HCT116 (cell line): ENCODE measurements around the gene PRKAA1. TPM values are rescaled to one million over a fixed set of nuclear protein-coding genes. Genes with fewer than 3 reads are reported as not detected.
"Not testable (repeated sequence)": the region's sequence is repeated elsewhere in the genome, so short reads cannot be mapped to it uniquely, and the experiment has no call there.

Source experiments
- ATAC-seq: fragments of 200-7000 bp; cut with Tn5 transposase; 2 replicates; pipeline ENCODE4 v1.9.1; 2020; ENCODE audit warnings: mild to moderate bottlenecking, moderate library complexity
- BruUV-seq: library from RNA; stranded (reverse); fragments of 400-500 nt; replicated peaks from 2 replicates; lab custom pipeline; 2021; lab: Mats Ljungman, UMichigan
- CTCF ChIA-PET: fragments of 300-600 bp; sonication (Branson Sonifier 250); formaldehyde crosslinking; loops from one replicate; lab custom pipeline; 2021; ENCODE audit warnings: antibody characterized with exemption; lab: Charles Lee
- POLR2A ChIA-PET: fragments of 300-600, 350-600 bp; sonication (Branson Sonifier 250); formaldehyde crosslinking; loops from one replicate; lab custom pipeline; 2021; ENCODE audit warnings: antibody characterized with exemption; lab: Charles Lee
- RAD21 ChIA-PET, 2 experiments: fragments of 300-600 bp; sonication (Branson Sonifier 250); formaldehyde crosslinking; loops; one replicate each; lab custom pipeline; 2023; ENCODE audit warnings: low total read pairs in 2 of 2; ENCODE audit not compliant: uncharacterized antibody in 2 of 2, unreplicated experiment in 2 of 2, low non-redundant PET in 1 of 2; lab: Charles Lee
- DNase-seq: peaks from one replicate; pipeline ENCODE4 v3.0.0-alpha.2; 2010; ENCODE audit warnings: low read depth, low spot score
- H2AFZ ChIP-seq: fragments of 200-600 bp; shearing (Covaris generic), sonication (generic); 2 replicates; pipeline ENCODE4 v1.6.1; 2017; ENCODE audit warnings: low read depth, mixed run types, mixed read lengths, antibody characterized with exemption, low read length; ENCODE audit not compliant: poor library complexity, severe bottlenecking
- H3K27ac ChIP-seq: 2 replicates; pipeline ENCODE4 v1.5.1; 2012; ENCODE audit warnings: low read depth, low read length
- H3K27me3 ChIP-seq: fragments of 200-600 bp; sonication (generic); 2 replicates; pipeline ENCODE4 v1.6.1; 2016; ENCODE audit warnings: mixed run types, low read length, mixed read lengths; ENCODE audit not compliant: insufficient read depth
- H3K36me3 ChIP-seq, 2 experiments: fragments of 200-500 bp in 1 of 2; fragments of 200-600 bp in 1 of 2; sonication (Bioruptor generic) in 1 of 2; sonication (generic) in 1 of 2; 2 replicates each; pipeline versions ENCODE4 v1.5.1 to v1.6.1; 2014 to 2016; ENCODE audit warnings: low read length in 2 of 2, inconsistent platforms in 1 of 2, mixed read lengths in 1 of 2, mixed run types in 1 of 2; ENCODE audit not compliant: insufficient read depth in 2 of 2, control insufficient read depth in 1 of 2
- H3K4me1 ChIP-seq, 2 experiments: fragments of 200-600 bp in 1 of 2; sonication (generic) in 1 of 2; 2 replicates each; pipeline versions ENCODE4 v1.5.1 to v1.6.1; 2012 to 2017; ENCODE audit warnings: low read length in 2 of 2, inconsistent platforms in 1 of 2, mild to moderate bottlenecking in 1 of 2, mixed read lengths in 1 of 2, mixed run types in 1 of 2, moderate library complexity in 1 of 2; ENCODE audit not compliant: insufficient read depth in 2 of 2, control insufficient read depth in 1 of 2
- H3K4me2 ChIP-seq: fragments of 200-600 bp; sonication (generic); 2 replicates; pipeline ENCODE4 v1.6.1; 2017; ENCODE audit warnings: mixed run types, low read length, mixed read lengths
- H3K4me3 ChIP-seq, 2 experiments: fragments of 200-600 bp in 1 of 2; sonication (generic) in 1 of 2; replicated peaks in 1 of 2; 2 replicates each; pipeline ENCODE4 v1.5.1; 2011 to 2016; ENCODE audit warnings: low read length in 2 of 2, control low read depth in 1 of 2, low read depth in 1 of 2, mild to moderate bottlenecking in 1 of 2, mixed read lengths in 1 of 2, mixed run types in 1 of 2
- H3K79me2 ChIP-seq: fragments of 200-600 bp; sonication (generic); 2 replicates; pipeline ENCODE4 v1.6.1; 2017; ENCODE audit warnings: mild to moderate bottlenecking, mixed run types, low read length, moderate library complexity, mixed read lengths; ENCODE audit not compliant: insufficient read depth
- H3K9ac ChIP-seq: fragments of 200-600 bp; sonication (generic); 2 replicates; pipeline ENCODE4 v1.6.1; 2016; ENCODE audit warnings: low read length, mixed read lengths
- H3K9me2 ChIP-seq: fragments of 200-600 bp; sonication (generic), shearing (Covaris generic); 2 replicates; pipeline ENCODE4 v1.6.1; 2017; ENCODE audit warnings: mixed run types, mild to moderate bottlenecking, moderate library complexity; ENCODE audit not compliant: insufficient read depth
- H3K9me3 ChIP-seq, 2 experiments: fragments of 200-500 bp in 1 of 2; fragments of 200-600 bp in 1 of 2; sonication (Bioruptor generic) in 1 of 2; sonication (generic) in 1 of 2; 2 replicates each; pipeline ENCODE4 v1.6.1; 2014 to 2017; ENCODE audit warnings: low read length in 2 of 2, mixed read lengths in 2 of 2, inconsistent platforms in 1 of 2, low read depth in 1 of 2, mild to moderate bottlenecking in 1 of 2, mixed run types in 1 of 2, moderate library complexity in 1 of 2; ENCODE audit not compliant: control insufficient read depth in 1 of 2, insufficient read depth in 1 of 2
- H4K20me1 ChIP-seq: fragments of 200-600 bp; sonication (generic), shearing (Covaris generic); 2 replicates; pipeline ENCODE4 v1.6.1; 2017; ENCODE audit warnings: mixed run types, mild to moderate bottlenecking, moderate library complexity; ENCODE audit not compliant: insufficient read depth
- CBX3 ChIP-seq: IDR thresholded peaks from 2 replicates; pipeline ENCODE4 v1.6.1; 2012; ENCODE audit warnings: low read depth
- CEBPB ChIP-seq: IDR thresholded peaks from 2 replicates; pipeline ENCODE4 v1.6.1; 2012; ENCODE audit warnings: low read depth
- CTCF ChIP-seq, 3 experiments: fragments of 200-600 bp in 1 of 3; sonication (generic) in 1 of 3; IDR thresholded peaks in 2 of 3; conservative IDR thresholded peaks in 1 of 3; 2 replicates each; pipeline ENCODE4 v1.5.1; 2012 to 2017; ENCODE audit warnings: low read depth in 2 of 3, low read length in 2 of 3, antibody characterized with exemption in 1 of 3, borderline replicate concordance in 1 of 3, control low read depth in 1 of 3, mild to moderate bottlenecking in 1 of 3, mixed read lengths in 1 of 3, mixed run types in 1 of 3, moderate library complexity in 1 of 3; ENCODE audit not compliant: insufficient read depth in 1 of 3
- EGR1 ChIP-seq: IDR thresholded peaks from 2 replicates; pipeline ENCODE4 v1.6.1; 2012; ENCODE audit warnings: low read depth
- ELF1 ChIP-seq: IDR thresholded peaks from 2 replicates; pipeline ENCODE4 v1.6.1; 2012; ENCODE audit warnings: low read depth, borderline replicate concordance
- EZH2 ChIP-seq: fragments of 200-600 bp; sonication (generic); IDR thresholded peaks from 2 replicates; pipeline ENCODE4 v1.6.1; 2017; ENCODE audit warnings: antibody characterized with exemption, mixed run types
- FOSL1 ChIP-seq: IDR thresholded peaks from 2 replicates; pipeline ENCODE4 v1.6.1; 2012; ENCODE audit warnings: low read depth
- RAD21 ChIP-seq: IDR thresholded peaks from 2 replicates; pipeline ENCODE4 v1.6.1; 2012; ENCODE audit warnings: low read depth, mild to moderate bottlenecking
- REST ChIP-seq: IDR thresholded peaks from 2 replicates; pipeline ENCODE4 v1.6.1; 2012; ENCODE audit warnings: low read depth
- SIN3A ChIP-seq: IDR thresholded peaks from 2 replicates; pipeline ENCODE4 v1.6.1; 2012; ENCODE audit warnings: low read depth
- TCF7L2 ChIP-seq: IDR thresholded peaks from 2 replicates; pipeline ENCODE4 v1.7.0; 2011; ENCODE audit warnings: borderline replicate concordance, inconsistent platforms; ENCODE audit not compliant: insufficient read depth, insufficient read length; ENCODE audit errors: extremely low read depth
- ZNF274 ChIP-seq: fragments of 200-500 bp; sonication (Bioruptor generic); IDR thresholded peaks from 2 replicates; pipeline ENCODE4 v1.6.1; 2014; ENCODE audit warnings: mild to moderate bottlenecking, low read depth, low read length, inconsistent platforms
- intact Hi-C: fragments of 100-400 bp; cut with micrococcal nuclease; formaldehyde crosslinking; loops from 2 replicates; pipeline ENCODE4 v1.10.0; 2022
- total RNA-seq: library from RNA; stranded (reverse); gene quantifications from one replicate; pipeline ENCODE4 v1.2.1, GENCODE V29; 2021; ENCODE audit not compliant: unreplicated experiment

PRKAA1 gene
- total RNA-seq, 1 experiment from 2014 or later: 53.5 TPM

GRCh38 chr5:40722497-40722911, 75.7 kb downstream of the PRKAA1 start:
- H3K9me3 ChIP-seq, H2AFZ ChIP-seq, intact Hi-C loops, BruUV-seq, H3K9me2 ChIP-seq, DNase-seq, H3K79me2 ChIP-seq, H3K9ac ChIP-seq, ATAC-seq, H3K36me3 ChIP-seq, H3K27ac ChIP-seq, H3K4me3 ChIP-seq, H4K20me1 ChIP-seq, H3K4me2 ChIP-seq, H3K27me3 ChIP-seq, H3K4me1 ChIP-seq, RAD21 ChIA-PET, POLR2A ChIA-PET, CTCF ChIA-PET: not testable (repeated sequence)

- ChIA-PET CTCF (no interaction called here), RAD21 (no interaction called here), POLR2A (no interaction called here)
- Histone ChIP-seq H3K4me1 (no peaks in the 10 kb centered on the region), H3K9ac (no peak overlapping the region), H3K79me2 (no peaks in the 10 kb centered on the region), H3K4me2 (no peak overlapping the region), H4K20me1 (no peaks in the 10 kb centered on the region), H2AFZ (no peak overlapping the region), H3K9me2 (no peaks in the 10 kb centered on the region), H3K27me3 (no peaks in the 10 kb centered on the region), H3K9me3 (no peaks in the 10 kb centered on the region), H3K27ac (no peak overlapping the region), H3K36me3 (no peaks in the 10 kb centered on the region; a peak in 1 of 4 replicates), H3K4me3 (no peak overlapping the region)
- intact Hi-C loops: no loop called here
- BruUV-seq: no TSS peak
- no peak for ATAC-seq
- DNase-seq: no peak
- no peak for TF ChIP-seq TCF7L2
- no peak for TF ChIP-seq REST
- no peak for TF ChIP-seq FOSL1
- no peak for TF ChIP-seq CTCF (IDR thresholded peaks at IDR 0.05 in 2 of 3, conservative IDR thresholded peaks at IDR 0.05 in 1 of 3; ENCODE audit: borderline replicate concordance in 1 of 3, insufficient read depth in 1 of 3, low read depth in 2 of 3, low read length in 2 of 3)
- TF ChIP-seq SIN3A: no peak
- no peak for TF ChIP-seq ZNF274
- TF ChIP-seq EGR1: no peak
- TF ChIP-seq EZH2: no peak
- TF ChIP-seq ELF1: no peak
- no peak for TF ChIP-seq CBX3
- TF ChIP-seq CEBPB: no peak
- TF ChIP-seq RAD21: no peak
Observed at GRCh38 chr5:40720069-40720468, 78.1 kb downstream of the PRKAA1 start.
